Spleen (tissue), 11 donors: ENCODE data around the gene CD200. TPM values are rescaled to one million over a fixed set of nuclear protein-coding genes. Genes with fewer than 3 reads are reported as not detected.

Source experiments
- DNase-seq: peaks from one replicate; pipeline ENCODE4 v3.0.0-alpha.2; 2020
- H3K27ac ChIP-seq, 8 donors: fragments of 200-600 bp; sonication (generic) in 7 of 8; 1 replicate in 4 of 8; 2 replicates in 4 of 8; pipeline versions ENCODE4 v1.5.0 to v1.8.0; 2016 to 2021; ENCODE audit warnings: inconsistent platforms in 4 of 8, mild to moderate bottlenecking in 4 of 8, moderate library complexity in 1 of 8
- H3K27me3 ChIP-seq, 7 donors: fragments of 200-600 bp; sonication (generic) in 6 of 7; replicated peaks in 1 of 7; 1 replicate in 4 of 7; 2 replicates in 3 of 7; pipeline versions ENCODE4 v1.5.0 to v1.8.0; 2016 to 2021; ENCODE audit warnings: inconsistent platforms in 3 of 7, mild to moderate bottlenecking in 1 of 7
- H3K36me3 ChIP-seq, 6 donors: fragments of 200-600 bp; sonication (generic) in 5 of 6; 1 replicate in 4 of 6; 2 replicates in 2 of 6; pipeline versions ENCODE4 v1.5.0 to v1.8.0; 2016 to 2021; ENCODE audit warnings: inconsistent platforms in 2 of 6
- H3K4me1 ChIP-seq, 6 donors: fragments of 200-600 bp; sonication (generic) in 5 of 6; 1 replicate in 3 of 6; 2 replicates in 3 of 6; pipeline versions ENCODE4 v1.5.0 to v1.8.0; 2016 to 2021; ENCODE audit warnings: inconsistent platforms in 3 of 6
- H3K4me3 ChIP-seq, 8 donors: fragments of 200-600 bp; sonication (generic) in 7 of 8; 1 replicate in 4 of 8; 2 replicates in 4 of 8; pipeline versions ENCODE4 v1.5.0 to v1.8.0; 2016 to 2021; ENCODE audit warnings: inconsistent platforms in 4 of 8, mild to moderate bottlenecking in 4 of 8, moderate library complexity in 2 of 8
- H3K9me3 ChIP-seq, 8 donors: fragments of 200-600 bp; sonication (generic) in 7 of 8; 1 replicate in 4 of 8; 2 replicates in 4 of 8; pipeline versions ENCODE4 v1.5.0 to v1.8.0; 2016 to 2021; ENCODE audit warnings: inconsistent platforms in 4 of 8
- CTCF ChIP-seq, 11 experiments: fragments of 200-600 bp in 7 of 11; fragments of 450-650 bp in 4 of 11; sonication (generic) in 4 of 11; IDR thresholded peaks in 8 of 11; conservative IDR thresholded peaks in 3 of 11; 1 replicate in 7 of 11; 2 replicates in 4 of 11; pipeline versions ENCODE4 v1.4.0 to v1.8.0; 2016 to 2021; ENCODE audit warnings: antibody characterized with exemption in 11 of 11, inconsistent platforms in 4 of 11, mild to moderate bottlenecking in 1 of 11
- POLR2A ChIP-seq, 3 donors: fragments of 450-650 bp; IDR thresholded peaks; one replicate each; pipeline ENCODE4 v1.5.1; 2017; ENCODE audit warnings: antibody characterized with exemption in 3 of 3, mild to moderate bottlenecking in 1 of 3
- POLR2AphosphoS5 ChIP-seq, 3 donors: sonication (generic); formaldehyde crosslinking; IDR thresholded peaks; one replicate each; pipeline ENCODE4 v1.5.1; 2017; ENCODE audit warnings: antibody characterized with exemption in 3 of 3
- WGBS, 5 donors: extraction: QIAGEN DNeasy Blood & Tissue Kit in 3 of 5; methylation state at CpG; one replicate each; pipeline versions ENCODE4 v1.1.5 to v1.1.7; 2013 to 2018; 5-methylcytosine and 5-hydroxymethylcytosine counted together
- intact Hi-C: fragments of 100-400 bp; cut with DNase I; formaldehyde crosslinking; loops from one replicate; pipeline ENCODE4 v1.15.0; 2023; ENCODE audit warnings: low total_unique reads
- polyA plus RNA-seq, 3 donors: library from polyadenylated mRNA; stranded (reverse); fragments of 200-250 nt; gene quantifications; one replicate each; pipeline ENCODE4 v1.2.1, GENCODE V29; 2013
- total RNA-seq, 7 donors: library from RNA; depleted of rRNA in 3 of 7; stranded (reverse); fragments of >200 nt in 3 of 7; fragmentation: NEBNext Ultra II Directional in 4 of 7; extraction: Animal tissue kit (Norgen Biotek cat#: 25700) in 4 of 7; gene quantifications; one replicate each; pipeline versions ENCODE4 v1.1.0 to v1.2.1, GENCODE V29; 2016 to 2021
- donor health status: healthy with polysubstance abuse.
- donor health status: DM: no; HTN: no; CAD: no; lungs with moderate emphysema.
- donor health status: DM: no; HTN: no; CAD: no.
- donor health status: Bipolar disorder and iron deficiency.
- donor health status: healthy.
- donor health status: DM: no; HTN: no; CAD: no.
- donor health status: DM: yes; HTN: yes; CAD: no.

CD200 gene
- total and polyA plus RNA-seq, 10 donors, result 4.3 to 13.1 (median 6.6) TPM

- H3K27ac ChIP-seq, result no peak overlapping the region
- intact Hi-C loops, result no loop called here
- no peak for DNase-seq
Observed at GRCh38 chr3:112360561-112360960, 27.6 kb downstream of the CD200 start.

GRCh38 chr3:112362221-112362620 lies 29.3 kb downstream of the CD200 start:
- intact Hi-C loops, result no loop called here
- WGBS, 5 donors, result 95 to 100% (median 98%) methylated on average over 2 of the region's 2 CpGs
- no peak overlapping the region for H3K4me3 ChIP-seq
- H3K27ac ChIP-seq, result no peak overlapping the region
- DNase-seq, result no peak
- no peaks in the 10 kb centered on the region for H3K9me3 ChIP-seq
- H3K27me3 ChIP-seq, result no peaks in the 10 kb centered on the region
- peaks cover 0 to 10% (median 0%) of the 10 kb centered on the region in 6 donors for H3K36me3 ChIP-seq
- TF ChIP-seq POLR2AphosphoS5 (IDR thresholded peaks at IDR 0.05), result no peak
- TF ChIP-seq CTCF (IDR thresholded peaks at IDR 0.05 in 8 of 11, conservative IDR thresholded peaks at IDR 0.05 in 3 of 11), result no peak
- no peak for TF ChIP-seq POLR2A (IDR thresholded peaks at IDR 0.05)
- peaks cover 0 to 46% (median 28%) of the 10 kb centered on the region in 6 donors for H3K4me1 ChIP-seq

More at GRCh38 chr3:112360561-112360960, 27.6 kb downstream of the CD200 start:
- WGBS, 5 donors, result 80 to 94% (median 91%) methylated on average over 2 of the region's 2 CpGs
- Histone ChIP-seq H3K9me3 (no peaks in the 10 kb centered on the region), H3K4me3 (no peak overlapping the region), H3K4me1 (peaks cover 0 to 43% (median 27%) of the 10 kb centered on the region in 6 donors), H3K27me3 (no peaks in the 10 kb centered on the region), H3K36me3 (peaks cover 0 to 10% (median 0%) of the 10 kb centered on the region in 6 donors)
- TF ChIP-seq POLR2AphosphoS5 (IDR thresholded peaks at IDR 0.05) (no peak), CTCF (IDR thresholded peaks at IDR 0.05 in 8 of 11, conservative IDR thresholded peaks at IDR 0.05 in 3 of 11) (no peak), POLR2A (IDR thresholded peaks at IDR 0.05) (no peak)

DNA sequence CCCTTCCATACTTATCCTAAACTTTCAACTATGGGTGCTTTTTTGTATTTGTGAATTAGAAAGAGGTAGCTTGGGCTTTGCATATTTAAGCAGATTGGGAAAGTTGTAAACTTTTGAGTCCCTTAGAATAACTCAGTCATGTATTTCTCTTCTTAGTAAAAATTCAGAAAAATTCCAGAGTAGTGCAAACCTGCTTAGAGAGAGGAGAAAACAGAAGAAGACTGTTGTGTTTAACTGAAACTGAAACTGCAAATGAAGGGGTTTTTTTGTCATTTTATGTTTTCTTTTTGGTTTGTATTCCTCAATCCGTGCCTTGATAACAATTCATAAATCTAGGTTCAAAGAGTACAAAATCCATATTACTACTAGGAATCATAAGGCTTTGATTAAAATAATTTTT lies 31.3 kb downstream of the CD200 start:
- no peak for DNase-seq
- WGBS, 5 donors, result 31 to 48% (median 34%) methylated on average over 1 of the region's 1 CpG
- Histone ChIP-seq H3K4me1 (peaks cover 0 to 25% (median 14%) of the 10 kb centered on the region in 6 donors), H3K4me3 (no peak overlapping the region), H3K9me3 (no peaks in the 10 kb centered on the region), H3K27ac (peak overlapping the region in 4 of 8 donors; percentile 19 to 52 (median 34)), H3K36me3 (peaks cover 0 to 10% (median 0%) of the 10 kb centered on the region in 6 donors), H3K27me3 (no peaks in the 10 kb centered on the region)
- TF ChIP-seq POLR2A (IDR thresholded peaks at IDR 0.05), result no peak
- no peak for TF ChIP-seq POLR2AphosphoS5 (IDR thresholded peaks at IDR 0.05)
- no peak for TF ChIP-seq CTCF (IDR thresholded peaks at IDR 0.05 in 8 of 11, conservative IDR thresholded peaks at IDR 0.05 in 3 of 11)
- intact Hi-C loops, result no loop called here

DNA sequence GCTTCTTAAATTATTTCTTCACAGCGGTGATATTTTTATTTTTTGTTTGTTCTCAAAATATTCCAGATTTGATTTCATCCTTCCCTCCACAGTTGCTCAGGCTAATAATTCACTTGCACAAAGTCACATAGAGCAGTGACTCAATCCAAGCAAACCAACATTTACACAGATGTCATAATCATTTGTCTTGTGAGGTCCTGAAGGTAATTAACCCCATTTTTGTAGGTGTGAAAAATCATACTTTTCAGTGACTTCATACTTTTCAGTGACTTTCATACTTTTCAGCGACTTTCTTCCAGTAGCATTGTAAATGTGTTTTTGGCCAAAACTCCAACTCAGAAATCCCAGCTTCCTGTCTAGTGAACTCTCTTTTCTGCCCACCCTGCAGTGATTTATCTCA lies 32.1 kb downstream of the CD200 start:
- Histone ChIP-seq H3K27me3 (no peaks in the 10 kb centered on the region), H3K4me3 (no peak overlapping the region), H3K36me3 (peaks cover 0 to 10% (median 0%) of the 10 kb centered on the region in 6 donors), H3K4me1 (peaks cover 0 to 23% (median 14%) of the 10 kb centered on the region in 6 donors), H3K27ac (peak overlapping the region in 2 of 8 donors; percentile 19 to 29), H3K9me3 (no peaks in the 10 kb centered on the region)
- DNase-seq, result no peak
- WGBS, 5 donors, result 86 to 93% (median 88%) methylated on average over 2 of the region's 2 CpGs
- intact Hi-C loops, result no loop called here
- TF ChIP-seq POLR2AphosphoS5 (IDR thresholded peaks at IDR 0.05), result no peak
- TF ChIP-seq CTCF (IDR thresholded peaks at IDR 0.05 in 8 of 11, conservative IDR thresholded peaks at IDR 0.05 in 3 of 11), result no peak
- no peak for TF ChIP-seq POLR2A (IDR thresholded peaks at IDR 0.05)
